HFFc6 (cell line): Measurements from ENCODE around the gene CYB5B. TPM values are rescaled to one million over a fixed set of nuclear protein-coding genes. Genes with fewer than 3 reads are reported as not detected.

ENCODE experiments used
- DNase-seq: peaks from one replicate; pipeline ENCODE4 v3.0.0-alpha.2; 2018
- H3K27ac Mint-ChIP-seq: 2 replicates; pipeline ENCODE4 v1.8.0; 2020; ENCODE audit warnings: mild to moderate bottlenecking, mixed read lengths
- H3K27me3 Mint-ChIP-seq: 2 replicates; pipeline ENCODE4 v1.8.0; 2021; ENCODE audit warnings: mild to moderate bottlenecking, moderate library complexity, mixed read lengths; ENCODE audit not compliant: insufficient read depth
- H3K36me3 Mint-ChIP-seq: 2 replicates; pipeline ENCODE4 v1.8.0; 2021; ENCODE audit warnings: low read depth, mixed read lengths
- H3K4me1 Mint-ChIP-seq: 2 replicates; pipeline ENCODE4 v1.8.0; 2020; ENCODE audit warnings: low read depth, mixed read lengths
- H3K4me3 Mint-ChIP-seq: 2 replicates; pipeline ENCODE4 v1.8.0; 2020; ENCODE audit warnings: mild to moderate bottlenecking, moderate library complexity, mixed read lengths
- H3K9me3 Mint-ChIP-seq: 2 replicates; pipeline ENCODE4 v1.8.0; 2020; ENCODE audit warnings: mild to moderate bottlenecking, mixed read lengths
- CTCF ChIP-seq: fragments of 200-600 bp; sonication (generic); IDR thresholded peaks from 2 replicates; pipeline ENCODE4 v1.5.0; 2021; ENCODE audit warnings: antibody characterized with exemption, mild to moderate bottlenecking
- total RNA-seq, 6 experiments: library from RNA; stranded (reverse); fragmentation: NEBNext Ultra II Directional; extraction: Animal tissue kit (Norgen Biotek cat#: 25700); gene quantifications; 2 replicates in 1 of 6; 3 replicates in 5 of 6; pipeline ENCODE4 v1.2.3, GENCODE V29; 2021

The CYB5B gene
- total RNA-seq, 6 experiments from 2014 or later = 135 to 151 (median 140) TPM

GRCh38 chr16:69483611-69484010 is 59.2 kb downstream of the CYB5B start:
- no peak for DNase-seq
- TF ChIP-seq CTCF = no peak
- H3K9me3 Mint-ChIP-seq = peaks cover 8% of the 10 kb centered on the region; the same call in 1 of the 2 replicates
- peak overlapping the region; percentile 65; the same call in 1 of the 2 replicates for H3K27ac Mint-ChIP-seq
- H3K27me3 Mint-ChIP-seq = no peaks in the 10 kb centered on the region; the same call in 1 of the 2 replicates
- H3K36me3 Mint-ChIP-seq = peaks cover 13% of the 10 kb centered on the region
- H3K4me3 Mint-ChIP-seq = no peak overlapping the region
- peaks cover 76% of the 10 kb centered on the region for H3K4me1 Mint-ChIP-seq

GRCh38 chr16:69485361-69485760 is 60.9 kb downstream of the CYB5B start:
- TF ChIP-seq CTCF = no peak
- H3K36me3 Mint-ChIP-seq = peaks cover 4% of the 10 kb centered on the region; the same call in 1 of the 2 replicates
- DNase-seq = no peak
- H3K27ac Mint-ChIP-seq = no peak overlapping the region; the same call in 1 of the 2 replicates
- H3K9me3 Mint-ChIP-seq = no peaks in the 10 kb centered on the region
- no peaks in the 10 kb centered on the region; the same call in 1 of the 2 replicates for H3K27me3 Mint-ChIP-seq
- no peak overlapping the region for H3K4me3 Mint-ChIP-seq
- H3K4me1 Mint-ChIP-seq = peaks cover 60% of the 10 kb centered on the region

- Mint-ChIP-seq H3K4me1 (peaks cover 55% of the 10 kb centered on the region), H3K9me3 (no peaks in the 10 kb centered on the region), H3K27me3 (no peaks in the 10 kb centered on the region; the same call in 1 of the 2 replicates), H3K36me3 (peaks cover 4% of the 10 kb centered on the region; the same call in 1 of the 2 replicates), H3K27ac (peak overlapping the region; percentile 43; the same call in 1 of the 2 replicates), H3K4me3 (peak overlapping the region; percentile 5; the same call in 1 of the 2 replicates)
- TF ChIP-seq CTCF = no peak
- DNase-seq = peak; percentile 33
Measured at GRCh38 chr16:69485816-69486215, 61.4 kb downstream of the CYB5B start.

GRCh38 chr16:69486272-69486671 is 61.9 kb downstream of the CYB5B start:
- TF ChIP-seq CTCF = no peak

GRCh38 chr16:69486724-69487123 is 62.3 kb downstream of the CYB5B start:
- H3K9me3 Mint-ChIP-seq = no peaks in the 10 kb centered on the region
- TF ChIP-seq CTCF = no peak

More at GRCh38 chr16:69486272-69486671, 61.9 kb downstream of the CYB5B start:
- peaks cover 4% of the 10 kb centered on the region; the same call in 1 of the 2 replicates for H3K36me3 Mint-ChIP-seq
- DNase-seq = no peak
- H3K9me3 Mint-ChIP-seq = no peaks in the 10 kb centered on the region
- H3K27ac Mint-ChIP-seq = no peak overlapping the region; the same call in 1 of the 2 replicates
- H3K4me3 Mint-ChIP-seq = no peak overlapping the region
- no peaks in the 10 kb centered on the region; the same call in 1 of the 2 replicates for H3K27me3 Mint-ChIP-seq
- peaks cover 53% of the 10 kb centered on the region for H3K4me1 Mint-ChIP-seq

More at GRCh38 chr16:69486724-69487123, 62.3 kb downstream of the CYB5B start:
- no peak overlapping the region for H3K27ac Mint-ChIP-seq
- no peak for DNase-seq
- H3K36me3 Mint-ChIP-seq = peaks cover 4% of the 10 kb centered on the region; the same call in 1 of the 2 replicates
- peaks cover 49% of the 10 kb centered on the region for H3K4me1 Mint-ChIP-seq
- H3K4me3 Mint-ChIP-seq = no peak overlapping the region
- H3K27me3 Mint-ChIP-seq = peaks cover 2% of the 10 kb centered on the region
